Subcutaneous abdominal adipose tissue (tissue), 5 donors: ENCODE measurements around the gene SPINK2.

ENCODE experiments used
- H3K27ac ChIP-seq: one replicate; pipeline ENCODE4 v1.7.0; 2013; ENCODE audit warnings: low read depth, mild to moderate bottlenecking, inconsistent platforms, low read length, moderate library complexity
- H3K27me3 ChIP-seq, 5 donors: one replicate each; pipeline ENCODE4 v1.7.0; 2013; ENCODE audit warnings: low read length in 5 of 5, inconsistent platforms in 1 of 5; ENCODE audit not compliant: control insufficient read depth in 5 of 5, insufficient read depth in 4 of 5
- H3K36me3 ChIP-seq, 5 donors: one replicate each; pipeline ENCODE4 v1.7.0; 2013; ENCODE audit warnings: low read length in 5 of 5; ENCODE audit not compliant: control insufficient read depth in 5 of 5, insufficient read depth in 5 of 5
- H3K4me1 ChIP-seq, 5 donors: one replicate each; pipeline ENCODE4 v1.7.0; 2013; ENCODE audit warnings: low read length in 5 of 5, mild to moderate bottlenecking in 3 of 5, moderate library complexity in 1 of 5; ENCODE audit not compliant: control insufficient read depth in 5 of 5, insufficient read depth in 5 of 5
- H3K4me3 ChIP-seq, 5 donors: one replicate each; pipeline ENCODE4 v1.7.0; 2013; ENCODE audit warnings: low read length in 5 of 5, low read depth in 1 of 5
- H3K9ac ChIP-seq, 5 donors: one replicate each; pipeline ENCODE4 v1.7.0; 2013; ENCODE audit warnings: low read length in 5 of 5, mild to moderate bottlenecking in 4 of 5, moderate library complexity in 3 of 5
- H3K9me3 ChIP-seq, 5 donors: one replicate each; pipeline ENCODE4 v1.7.0; 2013; ENCODE audit warnings: low read length in 5 of 5; ENCODE audit not compliant: control insufficient read depth in 5 of 5
- donor health status: healthy.
- donor health status: healthy.
- donor health status: healthy.
- donor health status: healthy.
- donor health status: healthy.

Gene SPINK2

GRCh38 chr4:56821381-56822243 is at the start of gene SPINK2:
Gene SPINK2, minus strand, starts transcription at chr4:56821701. Its CDS starts 39 bp downstream, at chr4:56821662.
- Histone ChIP-seq H3K36me3 (no peaks in the 10 kb centered on the region), H3K27ac (no peak within 1 kb of the TSS), H3K4me1 (peaks cover 0 to 9% (median 6%) of the 10 kb centered on the region in 5 donors), H3K9me3 (peaks cover 0 to 2% (median 0%) of the 10 kb centered on the region in 5 donors), H3K9ac (peak within 1 kb of the TSS in 1 of 5 donors; percentile 25), H3K27me3 (peaks cover 0 to 14% (median 7%) of the 10 kb centered on the region in 5 donors), H3K4me3 (peak within 1 kb of the TSS in 4 of 5 donors; percentile 36 to 59 (median 50))

GRCh38 chr4:56870946-56871345 is 49.4 kb upstream of the SPINK2 start:
- Histone ChIP-seq H3K27me3 (no peaks in the 10 kb centered on the region), H3K9me3 (no peaks in the 10 kb centered on the region), H3K27ac (peak overlapping the region; percentile 28), H3K9ac (no peak overlapping the region), H3K4me3 (peak overlapping the region in 4 of 5 donors; percentile 30 to 68 (median 48)), H3K4me1 (peaks cover 0 to 20% (median 12%) of the 10 kb centered on the region in 5 donors), H3K36me3 (no peaks in the 10 kb centered on the region)

- no peak overlapping the region for H3K27ac ChIP-seq
- no peak overlapping the region for H3K9ac ChIP-seq
- H3K27me3 ChIP-seq, result no peaks in the 10 kb centered on the region
- no peak overlapping the region for H3K4me3 ChIP-seq
- no peaks in the 10 kb centered on the region for H3K36me3 ChIP-seq
- peaks cover 0 to under 1% (median 0%) of the 10 kb centered on the region in 5 donors for H3K4me1 ChIP-seq
- no peaks in the 10 kb centered on the region for H3K9me3 ChIP-seq
Measured at GRCh38 chr4:56863441-56864139, 42.1 kb upstream of the SPINK2 start.

- Histone ChIP-seq H3K4me3 (no peak overlapping the region), H3K9ac (no peak overlapping the region), H3K9me3 (no peaks in the 10 kb centered on the region), H3K4me1 (peaks cover 0 to 20% (median 8%) of the 10 kb centered on the region in 5 donors), H3K27ac (no peak overlapping the region), H3K36me3 (no peaks in the 10 kb centered on the region), H3K27me3 (no peaks in the 10 kb centered on the region)
Measured at GRCh38 chr4:56861360-56861759, 39.9 kb upstream of the SPINK2 start.

- Histone ChIP-seq H3K36me3 (no peaks in the 10 kb centered on the region), H3K4me3 (no peak overlapping the region), H3K9me3 (no peaks in the 10 kb centered on the region), H3K4me1 (peaks cover 0 to 20% (median 8%) of the 10 kb centered on the region in 5 donors), H3K27me3 (no peaks in the 10 kb centered on the region), H3K27ac (no peak overlapping the region), H3K9ac (no peak overlapping the region)
Measured at GRCh38 chr4:56860781-56861180, 39.3 kb upstream of the SPINK2 start.

- Histone ChIP-seq H3K4me3 (no peak overlapping the region), H3K27me3 (no peaks in the 10 kb centered on the region), H3K36me3 (no peaks in the 10 kb centered on the region), H3K4me1 (peaks cover 0 to 20% (median 8%) of the 10 kb centered on the region in 5 donors), H3K9me3 (no peaks in the 10 kb centered on the region), H3K9ac (no peak overlapping the region), H3K27ac (no peak overlapping the region)
Measured at GRCh38 chr4:56859841-56860240, 38.3 kb upstream of the SPINK2 start.

- Histone ChIP-seq H3K9me3 (no peaks in the 10 kb centered on the region), H3K36me3 (no peaks in the 10 kb centered on the region), H3K4me3 (no peak overlapping the region), H3K27me3 (no peaks in the 10 kb centered on the region), H3K9ac (no peak overlapping the region), H3K4me1 (peaks cover 0 to 20% (median 8%) of the 10 kb centered on the region in 5 donors), H3K27ac (peak overlapping the region; percentile 72)
Measured at GRCh38 chr4:56857601-56858309, 36.3 kb upstream of the SPINK2 start.

- no peaks in the 10 kb centered on the region for H3K9me3 ChIP-seq
- H3K4me1 ChIP-seq, result peaks cover 0 to 20% (median 8%) of the 10 kb centered on the region in 5 donors
- no peak overlapping the region for H3K27ac ChIP-seq
- H3K9ac ChIP-seq, result no peak overlapping the region
- no peaks in the 10 kb centered on the region for H3K27me3 ChIP-seq
- no peak overlapping the region for H3K4me3 ChIP-seq
- no peaks in the 10 kb centered on the region for H3K36me3 ChIP-seq
Measured at GRCh38 chr4:56856656-56857055, 35.2 kb upstream of the SPINK2 start.

- Histone ChIP-seq H3K9ac (no peak overlapping the region), H3K27ac (no peak overlapping the region), H3K4me1 (peaks cover 0 to 9% (median 5%) of the 10 kb centered on the region in 5 donors), H3K9me3 (no peaks in the 10 kb centered on the region), H3K4me3 (no peak overlapping the region), H3K36me3 (no peaks in the 10 kb centered on the region), H3K27me3 (no peaks in the 10 kb centered on the region)
Measured at GRCh38 chr4:56850910-56851309, 29.4 kb upstream of the SPINK2 start.
